GM19099 (cell line): ENCODE measurements around the gene EML1.

Experiments
- POLR2A ChIP-seq: IDR thresholded peaks from 3 replicates; pipeline ENCODE4 v1.6.1; 2011; ENCODE audit warnings: low read depth; ENCODE audit not compliant: insufficient read length; ENCODE audit errors: extremely low read depth

Gene EML1

GRCh38 chr14:99989032-99989431 lies 195.8 kb downstream of the EML1 start:
- TF ChIP-seq POLR2A: no peak

DNA sequence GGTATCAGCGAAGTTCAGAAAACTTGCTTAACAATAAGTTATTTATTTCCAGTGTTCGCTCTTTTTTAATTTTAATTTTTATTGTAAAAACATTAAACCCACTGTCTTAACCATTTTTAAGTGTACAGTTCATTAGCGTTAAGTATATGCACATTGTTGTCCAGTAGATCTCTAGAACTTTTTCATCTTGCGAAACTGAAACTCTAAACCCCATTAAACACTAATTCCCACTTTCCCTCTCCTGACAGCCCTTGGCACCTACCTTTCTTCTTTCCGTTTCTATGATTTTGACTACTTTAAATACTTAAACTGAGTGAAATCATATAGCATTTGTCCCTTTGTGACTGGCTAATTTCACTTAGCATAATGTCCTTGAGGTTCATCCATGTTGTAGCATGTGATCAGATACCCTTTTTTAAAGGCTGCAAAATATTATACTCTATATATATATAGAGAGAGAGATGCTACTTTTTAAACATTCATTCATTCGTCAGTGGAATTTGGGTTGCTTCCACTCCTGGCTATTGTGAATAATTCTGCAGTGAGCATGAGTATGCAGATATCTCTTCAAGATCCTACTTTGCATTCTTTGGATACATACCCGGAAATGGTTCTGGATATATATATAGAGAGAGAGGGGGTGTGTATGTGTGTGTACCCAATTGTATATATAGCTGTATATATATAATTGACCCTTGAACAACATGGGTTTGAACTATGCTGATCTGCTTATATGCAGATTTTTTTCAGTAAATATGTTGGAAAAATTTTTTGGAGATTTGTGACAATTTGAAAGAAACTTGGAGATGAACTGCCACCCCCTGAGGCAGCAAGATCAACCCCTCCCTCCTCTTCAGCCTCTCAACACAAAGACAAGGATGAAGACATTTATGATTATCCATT lies 197.3 kb downstream of the EML1 start:
- no peak for TF ChIP-seq POLR2A

GRCh38 chr14:99991331-99991730 lies 198.1 kb downstream of the EML1 start:
- TF ChIP-seq POLR2A: no peak
